Testis (tissue), 3 donors: ENCODE results near the gene PRKN. TPM values are rescaled to one million over a fixed set of nuclear protein-coding genes. Genes with fewer than 3 reads are reported as not detected.

ENCODE experiments used
- DNase-seq: peaks from one replicate; pipeline ENCODE4 v3.0.0-alpha.2; 2019
- H3K27ac ChIP-seq, 2 donors: fragments of 200-600 bp; sonication (generic); one replicate each; pipeline ENCODE4 v1.5.1; 2019
- H3K27me3 ChIP-seq: fragments of 200-600 bp; sonication (generic); one replicate; pipeline ENCODE4 v1.5.1; 2019
- H3K36me3 ChIP-seq: fragments of 200-600 bp; sonication (generic); one replicate; pipeline ENCODE4 v1.5.1; 2017; ENCODE audit warnings: low read depth; ENCODE audit errors: missing control alignments
- H3K4me1 ChIP-seq: fragments of 200-600 bp; sonication (generic); one replicate; pipeline ENCODE4 v1.5.1; 2019
- H3K4me3 ChIP-seq, 2 donors: fragments of 200-600 bp; sonication (generic); one replicate each; pipeline ENCODE4 v1.5.1; 2017 to 2019
- H3K9me3 ChIP-seq: fragments of 200-600 bp; sonication (generic); one replicate; pipeline ENCODE4 v1.5.1; 2017
- POLR2A ChIP-seq: fragments of 450-650 bp; IDR thresholded peaks from one replicate; pipeline ENCODE4 v1.6.1; 2017; ENCODE audit warnings: antibody characterized with exemption, mild to moderate bottlenecking, moderate library complexity
- WGBS, 2 donors: methylation state at CpG; one replicate each; pipeline ENCODE4 v1.1.5; 2018; 5-methylcytosine and 5-hydroxymethylcytosine counted together
- intact Hi-C: fragments of 100-400 bp; cut with DNase I; formaldehyde crosslinking; loops from one replicate; pipeline ENCODE4 v1.15.1; 2023; ENCODE audit warnings: low total_unique reads
- polyA plus RNA-seq: library from polyadenylated mRNA; stranded (reverse); fragments of 350-450 nt; fragmentation: Illumina TruSeq; extraction: RNeasy Lipid Tissue Mini Kit (QIAGEN cat#74804); gene quantifications from one replicate; pipeline ENCODE4 v1.2.3, GENCODE V29; 2014; ENCODE audit warnings: low read depth, low replicate concordance; ENCODE audit not compliant: insufficient read depth
- total RNA-seq, 2 donors: library from RNA; depleted of rRNA; stranded (reverse); fragments of >200 nt; gene quantifications; one replicate each; pipeline ENCODE4 v1.2.3, GENCODE V29; 2016
- TF ChIP-seq, protein P1 (sequence below), 3 experiments: fragments of 450-650 bp in 2 of 3; fragments of 200-600 bp in 1 of 3; sonication (generic) in 1 of 3; IDR thresholded peaks; one replicate each; pipeline ENCODE4 v1.5.1; 2016 to 2019; ENCODE audit warnings: antibody characterized with exemption in 3 of 3, mild to moderate bottlenecking in 2 of 3, moderate library complexity in 1 of 3

The PRKN gene
- total and polyA plus RNA-seq, 3 donors from 2014 or later, result 19.1 to 34.5 (median 28.8) TPM

- no peaks in the 10 kb centered on the region for H3K36me3 ChIP-seq
- TF ChIP-seq POLR2A, result no peak
Measured at GRCh38 chr6:161658211-161658610, 1069.4 kb downstream of the PRKN start.

DNA sequence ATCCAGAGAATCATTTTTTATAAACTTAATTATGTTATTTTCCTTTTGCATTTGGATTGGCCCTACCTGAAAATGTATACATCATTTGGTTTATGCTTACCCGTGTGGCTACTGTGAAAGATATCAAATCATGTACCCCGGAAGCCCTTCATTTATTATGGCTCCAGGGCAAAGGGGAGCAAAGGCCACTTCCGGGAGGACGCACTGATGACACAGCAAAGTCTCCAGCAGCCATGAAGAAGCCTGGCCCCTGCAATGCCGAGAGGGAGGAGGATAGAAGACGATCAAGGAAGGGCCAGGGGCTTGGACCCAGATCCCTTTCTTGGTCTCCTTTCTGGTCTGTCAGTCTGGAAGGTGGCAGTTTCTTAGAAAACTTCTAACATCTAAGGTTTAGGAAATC is 1073.4 kb downstream of the PRKN start:
- no peak overlapping the region for H3K4me3 ChIP-seq
- H3K36me3 ChIP-seq, result no peaks in the 10 kb centered on the region
- no peak for DNase-seq
- 87 to 94% methylated on average over 6 of the region's 6 CpGs for WGBS, 2 donors
- TF ChIP-seq, protein P1, sequence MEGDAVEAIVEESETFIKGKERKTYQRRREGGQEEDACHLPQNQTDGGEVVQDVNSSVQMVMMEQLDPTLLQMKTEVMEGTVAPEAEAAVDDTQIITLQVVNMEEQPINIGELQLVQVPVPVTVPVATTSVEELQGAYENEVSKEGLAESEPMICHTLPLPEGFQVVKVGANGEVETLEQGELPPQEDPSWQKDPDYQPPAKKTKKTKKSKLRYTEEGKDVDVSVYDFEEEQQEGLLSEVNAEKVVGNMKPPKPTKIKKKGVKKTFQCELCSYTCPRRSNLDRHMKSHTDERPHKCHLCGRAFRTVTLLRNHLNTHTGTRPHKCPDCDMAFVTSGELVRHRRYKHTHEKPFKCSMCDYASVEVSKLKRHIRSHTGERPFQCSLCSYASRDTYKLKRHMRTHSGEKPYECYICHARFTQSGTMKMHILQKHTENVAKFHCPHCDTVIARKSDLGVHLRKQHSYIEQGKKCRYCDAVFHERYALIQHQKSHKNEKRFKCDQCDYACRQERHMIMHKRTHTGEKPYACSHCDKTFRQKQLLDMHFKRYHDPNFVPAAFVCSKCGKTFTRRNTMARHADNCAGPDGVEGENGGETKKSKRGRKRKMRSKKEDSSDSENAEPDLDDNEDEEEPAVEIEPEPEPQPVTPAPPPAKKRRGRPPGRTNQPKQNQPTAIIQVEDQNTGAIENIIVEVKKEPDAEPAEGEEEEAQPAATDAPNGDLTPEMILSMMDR (IDR thresholded peaks at IDR 0.05), result no peak
- TF ChIP-seq POLR2A, result no peak
- no peaks in the 10 kb centered on the region for H3K9me3 ChIP-seq
- H3K27ac ChIP-seq, result no peak overlapping the region
- intact Hi-C loops, result no loop called here
- H3K27me3 ChIP-seq, result no peaks in the 10 kb centered on the region
- no peaks in the 10 kb centered on the region for H3K4me1 ChIP-seq

More at GRCh38 chr6:161658211-161658610, 1069.4 kb downstream of the PRKN start:
- H3K4me3 ChIP-seq, result no peak overlapping the region
- H3K4me1 ChIP-seq, result no peaks in the 10 kb centered on the region
- no peaks in the 10 kb centered on the region for H3K9me3 ChIP-seq
- no peak overlapping the region for H3K27ac ChIP-seq
- 75 to 80% methylated on average over 4 of the region's 4 CpGs for WGBS, 2 donors
- DNase-seq, result no peak
- H3K27me3 ChIP-seq, result no peaks in the 10 kb centered on the region
- intact Hi-C loops, result no loop called here

- WGBS, 2 donors, result 97 to 100% methylated on average over 1 of the region's 1 CpG
- no peak for DNase-seq
- Histone ChIP-seq H3K27me3 (no peaks in the 10 kb centered on the region), H3K36me3 (no peaks in the 10 kb centered on the region), H3K4me1 (no peaks in the 10 kb centered on the region), H3K4me3 (no peak overlapping the region), H3K27ac (no peak overlapping the region), H3K9me3 (no peaks in the 10 kb centered on the region)
- intact Hi-C loops, result no loop called here
- TF ChIP-seq POLR2A, result no peak
- TF ChIP-seq, protein P1 (IDR thresholded peaks at IDR 0.05), result no peak
Measured at GRCh38 chr6:161651949-161652348, 1075.6 kb downstream of the PRKN start.

DNA sequence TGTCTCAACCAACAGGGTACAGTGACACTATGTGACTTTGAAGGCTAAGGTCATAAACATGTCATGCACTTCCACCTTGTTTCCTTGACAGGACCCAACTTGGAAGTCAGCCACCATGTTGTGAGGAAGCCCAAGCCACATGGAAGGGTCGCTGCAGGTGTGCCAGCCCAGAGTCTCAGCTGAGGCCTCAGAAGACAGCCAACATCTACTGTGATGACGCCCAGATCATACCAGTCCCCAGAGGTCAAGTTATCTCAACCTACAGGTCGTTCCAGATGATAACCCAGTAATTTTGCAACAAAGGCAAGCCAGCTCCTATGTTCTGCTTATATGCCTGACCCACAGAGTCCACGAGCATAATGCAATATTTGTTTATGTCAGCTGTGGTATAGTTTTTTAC is 1077.7 kb downstream of the PRKN start:
- H3K9me3 ChIP-seq, result no peaks in the 10 kb centered on the region
- 82 to 88% methylated on average over 2 to 4 of the region's 4 CpGs for WGBS, 2 donors
- TF ChIP-seq, protein P1 (IDR thresholded peaks at IDR 0.05), result no peak
- no peak for TF ChIP-seq POLR2A
- DNase-seq, result no peak
- no peaks in the 10 kb centered on the region for H3K36me3 ChIP-seq
- no peak overlapping the region for H3K4me3 ChIP-seq
- no peaks in the 10 kb centered on the region for H3K4me1 ChIP-seq
- no peaks in the 10 kb centered on the region for H3K27me3 ChIP-seq
- intact Hi-C loops, result no loop called here
- no peak overlapping the region for H3K27ac ChIP-seq

DNA sequence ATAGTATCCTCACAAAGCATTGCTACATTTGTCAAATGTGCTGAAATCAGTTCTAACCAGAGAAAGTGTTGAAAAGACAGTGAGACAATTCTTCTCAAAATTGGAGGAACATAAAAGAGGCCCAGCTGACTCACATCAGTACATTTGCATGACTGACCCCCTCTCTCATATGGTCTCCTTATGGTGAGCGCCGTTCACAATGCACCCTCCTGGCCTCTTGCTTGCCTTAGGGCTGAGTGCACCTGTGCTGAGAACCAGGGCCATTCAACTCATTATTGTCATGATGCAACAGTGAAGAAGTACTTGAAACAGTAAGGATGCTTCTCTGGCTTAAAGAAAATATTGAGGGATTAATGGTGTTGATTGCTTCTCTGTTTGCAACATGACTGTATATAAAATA is 1078.5 kb downstream of the PRKN start:
- Histone ChIP-seq H3K9me3 (no peaks in the 10 kb centered on the region), H3K27ac (no peak overlapping the region), H3K36me3 (no peaks in the 10 kb centered on the region), H3K27me3 (no peaks in the 10 kb centered on the region), H3K4me1 (no peaks in the 10 kb centered on the region), H3K4me3 (no peak overlapping the region)
- intact Hi-C loops, result no loop called here
- no peak for DNase-seq
- TF ChIP-seq, protein P1 (IDR thresholded peaks at IDR 0.05), result no peak
- no peak for TF ChIP-seq POLR2A
- 86 to 90% methylated on average over 2 of the region's 2 CpGs for WGBS, 2 donors
